Measurements from ENCODE around the gene ARHGEF7.

The ARHGEF7 gene

DNA sequence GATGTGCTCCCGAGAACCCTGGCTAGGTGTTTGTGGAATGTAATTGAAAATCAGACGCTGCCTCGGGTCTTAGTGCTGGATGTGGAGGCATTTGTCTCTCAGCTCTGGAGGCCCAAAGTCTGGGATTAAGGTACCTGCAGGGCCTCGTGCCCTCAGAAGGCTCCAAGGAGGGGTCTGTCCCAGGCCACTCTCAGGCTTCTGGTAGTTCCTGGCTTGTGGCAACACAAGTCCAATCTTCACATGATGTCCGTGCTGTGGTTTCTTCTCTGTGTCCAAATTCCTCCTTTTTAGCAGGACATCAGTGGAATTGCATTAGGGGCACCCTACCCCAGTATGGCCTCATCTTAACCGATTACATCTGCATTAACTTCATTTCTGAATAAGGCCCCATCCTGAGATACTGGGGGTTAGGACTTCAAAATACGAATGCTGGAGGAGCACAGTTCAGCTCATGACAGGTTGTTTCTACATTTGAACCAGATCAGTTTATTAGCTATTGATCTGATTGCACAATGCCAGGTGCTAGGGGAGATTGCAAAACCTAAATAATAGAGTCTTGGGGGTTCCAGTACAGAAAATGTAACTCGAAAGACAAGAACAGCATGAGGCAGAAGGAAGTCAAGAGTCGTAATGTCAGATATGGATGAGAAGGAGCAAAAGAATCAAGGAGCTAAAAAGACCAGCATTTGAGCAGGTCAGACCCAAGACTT, 3.9 kb downstream of the ARHGEF7 start:
- peaks cover 25% of the 10 kb centered on the region for H3K27me3 ChIP-seq (ENCODE audit: low read depth, low read length)
- H3K36me3 ChIP-seq (replicated peaks; ENCODE audit: low read depth, low read length), result no peaks in the 10 kb centered on the region

DNA sequence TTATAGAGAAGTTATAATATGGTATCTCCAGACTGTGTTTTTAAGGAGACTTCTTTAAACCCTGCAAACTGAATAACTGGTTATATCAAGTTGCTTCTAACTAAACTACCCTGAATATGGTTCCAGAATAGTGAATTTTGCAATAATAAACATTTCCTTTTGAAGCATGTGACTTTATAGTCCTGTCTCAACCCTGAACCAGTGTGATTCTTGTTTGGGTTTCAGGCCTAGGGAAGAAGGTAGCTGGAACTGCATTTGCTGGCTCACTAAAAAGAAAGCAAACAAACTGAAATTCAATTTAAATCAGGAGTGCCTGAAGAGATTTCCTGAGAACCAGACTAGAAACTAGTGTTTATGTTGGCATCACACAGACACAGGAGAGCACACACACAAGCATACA, 4.9 kb downstream of the ARHGEF7 start:
- Histone ChIP-seq H2AFZ (ENCODE audit: low read depth, low read length) (no peak overlapping the region), H3K4me3 (ENCODE audit: low read length) (no peak overlapping the region), H3K4me1 (ENCODE audit: low read length) (no peaks in the 10 kb centered on the region), H3K36me3 (replicated peaks; ENCODE audit: low read depth, low read length) (no peaks in the 10 kb centered on the region), H3K27me3 (ENCODE audit: low read depth, low read length) (peaks cover 25% of the 10 kb centered on the region), H3K9ac (ENCODE audit: low read length) (no peak overlapping the region), H3K79me2 (ENCODE audit: low read length) (no peaks in the 10 kb centered on the region), H3K9me3 (ENCODE audit: insufficient read depth, low read length) (no peaks in the 10 kb centered on the region), H3K27ac (ENCODE audit: low read length) (no peak overlapping the region), H4K20me1 (ENCODE audit: insufficient read depth, low read length) (no peaks in the 10 kb centered on the region), H3K4me2 (ENCODE audit: low read length) (no peak overlapping the region)
- TF ChIP-seq, protein P1, sequence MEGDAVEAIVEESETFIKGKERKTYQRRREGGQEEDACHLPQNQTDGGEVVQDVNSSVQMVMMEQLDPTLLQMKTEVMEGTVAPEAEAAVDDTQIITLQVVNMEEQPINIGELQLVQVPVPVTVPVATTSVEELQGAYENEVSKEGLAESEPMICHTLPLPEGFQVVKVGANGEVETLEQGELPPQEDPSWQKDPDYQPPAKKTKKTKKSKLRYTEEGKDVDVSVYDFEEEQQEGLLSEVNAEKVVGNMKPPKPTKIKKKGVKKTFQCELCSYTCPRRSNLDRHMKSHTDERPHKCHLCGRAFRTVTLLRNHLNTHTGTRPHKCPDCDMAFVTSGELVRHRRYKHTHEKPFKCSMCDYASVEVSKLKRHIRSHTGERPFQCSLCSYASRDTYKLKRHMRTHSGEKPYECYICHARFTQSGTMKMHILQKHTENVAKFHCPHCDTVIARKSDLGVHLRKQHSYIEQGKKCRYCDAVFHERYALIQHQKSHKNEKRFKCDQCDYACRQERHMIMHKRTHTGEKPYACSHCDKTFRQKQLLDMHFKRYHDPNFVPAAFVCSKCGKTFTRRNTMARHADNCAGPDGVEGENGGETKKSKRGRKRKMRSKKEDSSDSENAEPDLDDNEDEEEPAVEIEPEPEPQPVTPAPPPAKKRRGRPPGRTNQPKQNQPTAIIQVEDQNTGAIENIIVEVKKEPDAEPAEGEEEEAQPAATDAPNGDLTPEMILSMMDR (IDR thresholded peaks at IDR 0.05; ENCODE audit: low read depth, low read length), result no peak
- no peak for TF ChIP-seq EZH2phosphoT487 (IDR thresholded peaks at IDR 0.05; ENCODE audit: low read depth)

More for the DNA sequence above, 3.9 kb downstream of the ARHGEF7 start:
- Histone ChIP-seq H2AFZ (ENCODE audit: low read depth, low read length) (no peak overlapping the region), H3K27ac (ENCODE audit: low read length) (no peak overlapping the region), H3K9me3 (ENCODE audit: insufficient read depth, low read length) (no peaks in the 10 kb centered on the region), H3K4me3 (ENCODE audit: low read length) (no peak overlapping the region), H4K20me1 (ENCODE audit: insufficient read depth, low read length) (no peaks in the 10 kb centered on the region), H3K79me2 (ENCODE audit: low read length) (no peaks in the 10 kb centered on the region), H3K4me2 (ENCODE audit: low read length) (no peak overlapping the region), H3K4me1 (ENCODE audit: low read length) (no peaks in the 10 kb centered on the region), H3K9ac (ENCODE audit: low read length) (no peak overlapping the region)
- TF ChIP-seq EZH2phosphoT487 (IDR thresholded peaks at IDR 0.05; ENCODE audit: low read depth), result no peak
- TF ChIP-seq, protein P1 (IDR thresholded peaks at IDR 0.05; ENCODE audit: low read depth, low read length), result no peak

DNA sequence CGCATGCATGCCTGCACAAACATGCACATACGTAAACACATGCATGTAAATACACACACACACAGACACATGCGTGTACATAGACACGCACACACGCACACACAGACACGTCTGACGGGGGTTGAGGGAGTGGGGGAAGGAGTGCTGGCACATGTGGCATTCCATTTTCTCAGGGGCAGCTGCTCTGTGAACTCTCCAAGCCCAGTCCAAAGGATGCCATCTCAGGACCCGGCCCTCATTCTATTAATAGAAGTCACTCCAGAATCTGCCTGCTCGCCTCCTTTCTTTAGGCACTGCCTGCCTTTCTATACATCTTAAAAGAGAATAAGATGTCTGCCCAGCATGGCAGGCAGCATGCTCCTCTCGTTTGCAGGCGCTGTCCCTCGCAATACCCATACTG, 5.3 kb downstream of the ARHGEF7 start:
- no peaks in the 10 kb centered on the region for H3K9me3 ChIP-seq (ENCODE audit: insufficient read depth, low read length)
- no peaks in the 10 kb centered on the region for H3K79me2 ChIP-seq (ENCODE audit: low read length)
- no peaks in the 10 kb centered on the region for H3K4me1 ChIP-seq (ENCODE audit: low read length)
- H2AFZ ChIP-seq (ENCODE audit: low read depth, low read length), result no peak overlapping the region
- H3K27me3 ChIP-seq (ENCODE audit: low read depth, low read length), result peaks cover 25% of the 10 kb centered on the region
- no peak overlapping the region for H3K4me2 ChIP-seq (ENCODE audit: low read length)
- no peak overlapping the region for H3K27ac ChIP-seq (ENCODE audit: low read length)
- no peaks in the 10 kb centered on the region for H3K36me3 ChIP-seq (replicated peaks; ENCODE audit: low read depth, low read length)
- no peak overlapping the region for H3K4me3 ChIP-seq (ENCODE audit: low read length)
- TF ChIP-seq EZH2phosphoT487 (IDR thresholded peaks at IDR 0.05; ENCODE audit: low read depth), result no peak
- TF ChIP-seq, protein P1 (IDR thresholded peaks at IDR 0.05; ENCODE audit: low read depth, low read length), result no peak
- H3K9ac ChIP-seq (ENCODE audit: low read length), result no peak overlapping the region
- no peaks in the 10 kb centered on the region for H4K20me1 ChIP-seq (ENCODE audit: insufficient read depth, low read length)

DNA sequence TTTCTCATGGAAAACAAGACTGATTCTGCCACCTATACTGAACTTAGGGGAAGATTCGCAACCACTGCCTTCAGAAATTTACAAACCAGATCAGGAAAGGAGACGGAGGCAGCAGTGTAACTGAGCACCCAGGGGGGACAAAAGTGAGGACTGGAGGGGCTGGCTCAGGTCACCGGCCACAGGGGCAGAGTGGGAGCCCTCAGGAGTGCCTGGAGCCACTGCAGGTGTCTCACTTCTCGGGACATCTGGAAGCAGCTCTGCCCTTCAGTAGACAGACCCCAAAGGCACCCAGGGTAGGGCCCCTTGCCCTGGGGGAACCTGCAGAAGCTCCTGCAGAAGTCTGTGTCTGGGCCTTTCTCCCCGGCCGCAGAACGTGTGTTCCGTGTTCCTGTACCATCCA, 5.8 kb downstream of the ARHGEF7 start:
- peaks cover 24% of the 10 kb centered on the region for H3K27me3 ChIP-seq (ENCODE audit: low read depth, low read length)

More for the DNA sequence above, 5.8 kb downstream of the ARHGEF7 start:
- no peak overlapping the region for H3K9ac ChIP-seq (ENCODE audit: low read length)
- H3K36me3 ChIP-seq (replicated peaks; ENCODE audit: low read depth, low read length), result no peaks in the 10 kb centered on the region
- no peaks in the 10 kb centered on the region for H3K4me1 ChIP-seq (ENCODE audit: low read length)
- H3K9me3 ChIP-seq (ENCODE audit: insufficient read depth, low read length), result no peaks in the 10 kb centered on the region
- no peak overlapping the region for H3K4me2 ChIP-seq (ENCODE audit: low read length)
- no peaks in the 10 kb centered on the region for H4K20me1 ChIP-seq (ENCODE audit: insufficient read depth, low read length)
- H3K27ac ChIP-seq (ENCODE audit: low read length), result no peak overlapping the region
- H3K79me2 ChIP-seq (ENCODE audit: low read length), result no peaks in the 10 kb centered on the region
- no peak overlapping the region for H2AFZ ChIP-seq (ENCODE audit: low read depth, low read length)
- no peak overlapping the region for H3K4me3 ChIP-seq (ENCODE audit: low read length)
- TF ChIP-seq, protein P1 (IDR thresholded peaks at IDR 0.05; ENCODE audit: low read depth, low read length), result no peak
- no peak for TF ChIP-seq EZH2phosphoT487 (IDR thresholded peaks at IDR 0.05; ENCODE audit: low read depth)

Data from OCI-LY3 (cell line).